H4 (cell line): Measurements from ENCODE around the gene ODC1. TPM values are rescaled to one million over a fixed set of nuclear protein-coding genes. Genes with fewer than 3 reads are reported as not detected.
"Not testable (repeated sequence)": the region's sequence is repeated elsewhere in the genome, so short reads cannot be mapped to it uniquely, and the experiment has no call there.

ENCODE experiments used
- DNase-seq: peaks from one replicate; pipeline ENCODE4 v3.0.0-alpha.2; 2015; ENCODE audit warnings: low spot score
- total RNA-seq: library from RNA; depleted of rRNA; stranded (reverse); fragments of >200 nt; shearing (Covaris generic); gene quantifications from 2 replicates; pipeline ENCODE4 v1.2.3, GENCODE V29; 2014

The ODC1 gene
- total RNA-seq, 1 experiment from 2014 or later: 123 TPM

DNA sequence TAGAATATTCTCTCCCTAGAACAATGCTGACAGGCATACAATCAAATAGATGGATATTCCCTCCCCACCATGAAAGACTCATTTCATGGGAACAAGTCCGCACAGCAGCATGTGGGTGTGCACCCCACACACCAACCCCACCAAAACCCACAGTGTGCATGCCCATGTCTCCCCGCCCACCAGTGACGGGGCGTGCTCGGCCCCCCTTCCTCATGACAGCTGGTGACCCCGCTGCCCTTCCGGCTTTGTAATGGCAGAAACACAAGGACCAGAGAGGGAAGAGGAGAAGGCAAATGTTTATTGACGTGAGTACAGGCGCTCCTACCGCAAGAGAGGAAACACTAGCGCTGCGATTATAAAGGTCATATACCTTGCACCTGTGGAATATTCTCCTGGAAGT is 30.8 kb upstream of the ODC1 start:
- DNase-seq: no peak

DNA sequence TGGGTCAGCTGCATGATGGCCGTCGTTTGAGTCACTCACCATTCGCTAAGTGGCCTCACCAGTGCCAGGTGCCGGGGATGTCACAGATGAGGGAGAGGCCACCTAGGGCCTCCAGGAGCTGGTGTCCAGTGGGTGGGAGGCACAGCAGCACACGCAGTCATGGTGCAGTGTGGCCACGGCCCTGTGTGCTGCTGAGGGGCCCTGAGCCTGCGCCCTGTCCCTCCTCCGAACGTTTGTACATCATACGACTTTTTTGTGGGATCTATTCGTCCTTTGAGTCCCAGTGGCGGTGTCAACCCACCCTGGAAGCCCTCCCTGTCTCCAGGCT is 30.1 kb upstream of the ODC1 start:
- no peak for DNase-seq

DNA sequence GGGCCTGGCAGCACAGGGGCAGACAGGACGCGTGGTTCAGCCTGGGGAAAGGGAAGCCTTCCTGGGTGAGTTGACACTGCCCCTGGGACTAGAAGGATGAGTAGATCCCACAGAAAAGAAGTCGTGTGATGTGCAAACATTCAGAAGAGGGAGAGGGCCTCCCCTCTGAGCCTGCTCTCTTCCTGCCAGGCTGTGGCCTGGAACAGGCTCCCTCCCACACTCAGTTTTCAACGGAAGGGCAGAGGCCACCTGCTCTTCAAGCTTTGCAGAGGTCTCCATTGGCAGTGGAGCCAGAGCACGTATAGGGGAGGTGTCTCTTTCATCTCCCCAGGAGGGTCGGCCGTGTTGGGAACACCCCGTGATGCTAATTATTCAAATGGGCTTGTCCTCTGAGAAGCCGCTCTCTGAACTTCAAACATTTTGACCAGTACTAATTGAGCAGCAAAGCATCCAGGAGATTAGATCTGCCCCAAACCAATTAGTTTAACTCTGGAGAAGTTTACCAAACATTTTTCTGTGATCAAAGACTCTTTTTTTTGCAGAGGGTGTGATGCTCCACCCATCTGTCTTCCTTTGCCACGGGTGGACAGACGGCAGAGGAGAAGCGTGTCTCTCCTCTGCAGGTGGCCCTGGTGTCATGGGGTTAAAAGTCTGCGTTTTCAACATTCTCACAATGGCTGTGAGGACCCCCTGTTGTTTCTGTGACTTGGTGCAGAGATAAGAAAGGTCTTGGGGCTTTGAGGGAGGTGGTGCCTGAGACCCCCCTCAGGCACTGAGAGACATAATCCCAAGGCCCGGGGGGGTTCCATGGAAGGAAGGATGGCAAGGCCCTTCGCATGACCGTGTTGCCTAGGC is 29.5 kb upstream of the ODC1 start:
- DNase-seq: no peak

DNA sequence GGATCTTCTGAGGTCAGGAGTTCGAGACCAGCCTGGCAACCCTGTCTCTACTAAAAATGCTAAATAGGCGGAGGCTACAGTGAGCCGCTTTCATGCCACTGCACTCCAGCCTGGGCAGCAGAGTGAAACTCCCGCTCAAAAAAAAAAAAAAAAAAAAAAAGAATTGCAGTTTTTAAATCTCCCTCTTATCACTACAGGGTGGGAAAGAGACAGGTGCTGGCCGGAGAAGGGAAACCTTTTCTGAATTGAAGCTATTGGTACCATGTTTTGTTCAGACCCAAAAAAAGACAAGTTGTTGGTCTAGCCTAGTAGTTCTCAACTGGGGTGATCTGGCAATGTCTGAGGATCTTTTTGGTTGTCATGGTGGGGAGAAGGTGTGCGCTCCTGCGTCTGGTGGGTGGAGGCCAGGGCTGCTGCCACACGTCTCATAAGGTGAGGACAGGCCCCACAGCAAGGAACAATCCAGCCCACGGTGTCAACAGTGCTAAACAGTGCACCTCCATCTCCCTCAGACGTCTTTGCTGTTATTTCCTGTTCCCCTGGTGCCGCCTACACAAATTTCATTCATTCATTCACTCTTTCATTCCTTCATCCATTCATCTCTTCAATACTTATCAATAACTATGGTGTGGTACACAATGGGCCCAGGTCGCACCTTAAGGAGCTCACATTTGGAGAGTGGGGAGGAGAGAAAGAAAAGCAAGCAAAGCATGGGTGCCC is 28.8 kb upstream of the ODC1 start:
- DNase-seq: no peak

- no peak for DNase-seq
These were observed 27.9 kb upstream of the ODC1 start for GRCh38 chr2:10475811-10476660.

DNA sequence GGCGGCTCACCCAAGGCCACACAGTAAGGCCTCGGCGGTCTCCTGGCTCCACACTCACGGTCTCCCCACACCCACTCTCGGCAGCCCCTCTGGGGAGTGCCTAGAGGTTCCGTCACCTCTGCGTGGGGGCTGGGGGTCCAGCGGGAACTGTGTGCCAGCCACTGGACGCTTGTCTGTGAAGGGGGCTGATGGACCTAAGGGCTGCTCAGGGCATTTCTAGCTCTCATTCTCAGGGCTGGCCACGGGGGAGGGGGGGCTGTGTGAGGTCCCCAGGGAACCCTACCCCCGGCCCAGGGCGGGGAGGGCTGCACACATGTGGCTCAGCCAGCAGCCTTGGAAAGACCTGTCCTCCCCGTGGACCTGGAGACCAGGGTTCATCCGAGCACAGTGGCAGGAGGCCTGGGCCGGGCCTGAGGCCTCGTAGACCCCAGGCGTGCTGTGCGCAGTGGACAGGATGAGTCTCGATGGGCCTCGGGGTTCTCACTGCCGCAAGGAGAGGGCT is 27.1 kb upstream of the ODC1 start:
- DNase-seq: no peak

GRCh38 chr2:10473121-10473756 is 25.1 kb upstream of the ODC1 start:
- DNase-seq: no peak

- no peak for DNase-seq
These were observed 23.8 kb upstream of the ODC1 start for GRCh38 chr2:10471955-10472354.

GRCh38 chr2:10471046-10471571 is 23.0 kb upstream of the ODC1 start:
- DNase-seq: no peak

DNA sequence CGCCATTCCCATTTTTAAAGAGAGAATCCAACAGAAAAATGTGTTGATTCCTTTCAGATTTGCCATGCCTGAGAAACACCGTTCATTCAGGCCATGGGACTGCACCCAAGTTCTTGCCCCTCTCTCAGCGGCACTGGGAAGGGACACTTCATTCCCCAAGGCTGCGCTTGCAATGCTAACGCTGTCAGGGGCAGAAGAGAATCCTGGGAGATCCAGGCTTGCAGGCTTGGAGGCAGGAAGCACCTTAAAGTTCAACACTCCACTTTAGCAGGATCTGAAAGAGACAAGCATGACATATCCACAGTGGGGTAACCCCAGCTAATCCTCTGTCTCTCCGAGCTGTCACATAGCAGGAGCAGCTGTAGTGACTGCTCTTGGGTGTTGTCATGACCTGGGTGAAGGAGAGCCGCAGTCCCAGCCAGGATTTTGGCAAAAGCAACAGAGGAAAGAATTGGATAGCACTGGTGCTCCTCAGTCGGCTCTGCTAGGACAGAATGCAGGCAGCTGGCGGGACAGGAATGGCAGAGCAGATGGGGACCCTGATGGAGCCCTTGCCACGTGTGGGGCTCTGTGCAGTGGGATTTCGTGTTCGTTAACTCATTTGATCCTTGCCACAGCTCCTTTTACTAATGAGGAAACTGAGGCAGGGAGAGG is 22.0 kb upstream of the ODC1 start:
- DNase-seq: no peak

GRCh38 chr2:10469301-10469700 is 21.2 kb upstream of the ODC1 start:
- DNase-seq: no peak

DNA sequence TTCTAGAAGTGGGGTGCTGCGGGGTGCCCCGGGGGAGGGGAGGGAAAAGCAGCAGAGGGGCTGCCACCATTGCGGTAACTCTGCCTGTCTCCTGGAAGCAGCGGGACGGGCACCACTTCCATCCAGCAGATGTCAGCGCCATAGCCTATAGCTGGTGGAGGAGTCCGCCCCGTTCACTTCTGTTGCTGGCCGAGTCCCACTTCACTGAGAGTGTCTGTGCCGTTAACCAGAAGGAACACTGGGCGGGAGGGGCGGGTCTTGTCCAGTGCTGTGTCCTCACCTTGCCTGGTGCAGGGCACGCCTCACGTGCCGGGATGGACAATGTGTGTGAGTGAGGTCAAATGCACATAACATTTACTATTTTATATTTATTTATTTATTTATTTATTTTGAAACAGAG is 19.3 kb upstream of the ODC1 start:
- no peak for DNase-seq

- DNase-seq: no peak
These were observed 18.7 kb upstream of the ODC1 start for GRCh38 chr2:10466801-10467200.

DNA sequence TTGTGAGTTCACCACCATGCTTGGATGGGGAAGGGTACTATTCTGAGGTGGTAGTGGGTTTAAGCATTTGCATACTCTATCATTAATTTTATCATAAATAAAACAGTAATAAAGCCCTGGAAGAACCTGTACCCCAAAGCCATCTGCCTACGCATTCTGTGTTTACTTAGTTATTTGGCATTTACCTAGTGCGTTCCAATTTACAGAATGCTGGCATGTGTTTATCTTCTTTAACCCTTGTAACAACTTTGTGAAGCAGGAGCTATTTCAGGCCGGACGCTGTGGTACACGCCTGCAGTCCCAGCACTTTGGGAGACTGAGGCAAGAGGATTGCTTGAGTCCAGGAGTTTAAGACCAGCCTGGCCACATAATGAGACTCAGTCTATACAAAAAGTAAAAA is 17.8 kb upstream of the ODC1 start:
- no peak for DNase-seq

DNA sequence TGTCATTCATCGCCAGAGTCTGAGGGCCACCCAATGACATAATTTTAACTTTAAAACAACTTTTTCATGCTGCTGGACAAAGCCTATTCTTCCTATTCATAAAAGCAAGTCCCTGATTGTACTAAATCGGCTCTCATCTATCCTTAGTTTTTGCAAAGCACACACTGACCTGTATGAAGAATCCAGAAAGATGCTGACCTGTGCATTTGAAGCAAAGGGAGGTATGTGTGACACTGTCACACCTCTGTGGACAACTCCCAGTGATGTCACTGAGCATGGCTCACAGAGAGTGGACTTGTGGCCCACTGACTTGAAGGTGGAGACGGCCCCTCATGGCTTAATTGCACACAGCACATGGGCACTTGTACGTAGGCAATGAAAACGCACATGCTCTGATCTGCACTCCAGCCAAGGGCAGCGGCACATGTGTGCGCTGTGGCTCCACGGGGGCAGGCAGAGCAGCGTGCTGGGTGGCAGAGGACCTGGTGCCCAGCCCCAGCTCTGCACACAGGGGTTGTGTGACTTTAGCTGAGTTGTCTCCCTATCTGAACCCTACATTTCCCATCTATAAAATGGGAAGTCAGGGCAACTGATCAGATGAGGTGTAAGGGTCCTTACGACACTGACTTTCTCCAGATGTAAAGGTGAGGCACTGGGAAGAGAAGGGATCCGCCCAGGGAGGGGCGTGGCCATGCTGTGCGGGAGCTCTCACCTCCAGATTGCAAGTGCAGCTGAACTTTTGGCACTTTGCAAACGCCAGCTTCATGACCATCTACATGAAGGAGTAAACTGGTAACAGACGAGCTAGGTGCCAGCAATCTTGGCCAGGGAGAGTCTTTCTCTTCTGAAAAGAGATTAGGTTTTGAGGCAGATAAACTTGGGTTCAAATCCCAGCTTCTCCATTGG is 14.3 kb upstream of the ODC1 start:
- no peak for DNase-seq

- DNase-seq: no peak
These were observed 12.3 kb upstream of the ODC1 start for GRCh38 chr2:10460366-10460796.

GRCh38 chr2:10457846-10458598 is 9.9 kb upstream of the ODC1 start:
- DNase-seq: no peak

- not testable (repeated sequence) for DNase-seq
These were observed 9.1 kb upstream of the ODC1 start for GRCh38 chr2:10457195-10457594.

GRCh38 chr2:10454505-10454904 is 6.4 kb upstream of the ODC1 start:
- peak; percentile 40 for DNase-seq
